B cell (primary cell): Measurements from ENCODE around the gene ZNF268.
"Not testable (repeated sequence)": the region's sequence is repeated elsewhere in the genome, so short reads cannot be mapped to it uniquely, and the experiment has no call there.

ENCODE experiments used
- EZH2 ChIP-seq: IDR thresholded peaks from 2 replicates; pipeline ENCODE4 v1.6.1; 2012; ENCODE audit warnings: borderline replicate concordance, low read depth, mild to moderate bottlenecking, moderate library complexity, low read length; ENCODE audit not compliant: insufficient read depth, poor library complexity, severe bottlenecking
- TF ChIP-seq, protein P1 (sequence below): fragments of 200-600 bp; IDR thresholded peaks from one replicate; pipeline ENCODE4 v1.8.0; 2022; ENCODE audit warnings: antibody characterized with exemption, mild to moderate bottlenecking

DNA sequence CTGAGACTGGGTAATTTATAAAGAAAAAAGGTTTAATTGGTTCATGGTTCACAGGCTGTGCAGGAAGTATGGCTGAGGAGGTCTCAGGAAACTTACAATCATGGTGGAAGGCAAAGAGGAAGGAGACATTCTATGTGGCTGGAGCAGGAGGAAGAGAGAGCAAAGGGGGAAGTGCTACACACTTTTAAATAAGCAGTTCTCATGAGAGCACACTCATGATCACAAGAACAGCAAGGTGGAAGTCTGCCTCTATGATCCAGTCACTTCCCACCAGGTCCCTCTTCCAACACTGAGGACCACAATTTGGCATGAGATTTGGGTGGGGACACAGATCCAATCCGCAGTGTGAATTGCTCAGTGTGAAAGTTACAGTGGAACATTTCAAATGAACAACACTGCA, 74.5 kb downstream of the ZNF268 start:
- TF ChIP-seq, protein P1, sequence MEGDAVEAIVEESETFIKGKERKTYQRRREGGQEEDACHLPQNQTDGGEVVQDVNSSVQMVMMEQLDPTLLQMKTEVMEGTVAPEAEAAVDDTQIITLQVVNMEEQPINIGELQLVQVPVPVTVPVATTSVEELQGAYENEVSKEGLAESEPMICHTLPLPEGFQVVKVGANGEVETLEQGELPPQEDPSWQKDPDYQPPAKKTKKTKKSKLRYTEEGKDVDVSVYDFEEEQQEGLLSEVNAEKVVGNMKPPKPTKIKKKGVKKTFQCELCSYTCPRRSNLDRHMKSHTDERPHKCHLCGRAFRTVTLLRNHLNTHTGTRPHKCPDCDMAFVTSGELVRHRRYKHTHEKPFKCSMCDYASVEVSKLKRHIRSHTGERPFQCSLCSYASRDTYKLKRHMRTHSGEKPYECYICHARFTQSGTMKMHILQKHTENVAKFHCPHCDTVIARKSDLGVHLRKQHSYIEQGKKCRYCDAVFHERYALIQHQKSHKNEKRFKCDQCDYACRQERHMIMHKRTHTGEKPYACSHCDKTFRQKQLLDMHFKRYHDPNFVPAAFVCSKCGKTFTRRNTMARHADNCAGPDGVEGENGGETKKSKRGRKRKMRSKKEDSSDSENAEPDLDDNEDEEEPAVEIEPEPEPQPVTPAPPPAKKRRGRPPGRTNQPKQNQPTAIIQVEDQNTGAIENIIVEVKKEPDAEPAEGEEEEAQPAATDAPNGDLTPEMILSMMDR: not testable (repeated sequence)
- not testable (repeated sequence) for TF ChIP-seq EZH2
